Measurements from ENCODE around the gene CRY2.

DNA sequence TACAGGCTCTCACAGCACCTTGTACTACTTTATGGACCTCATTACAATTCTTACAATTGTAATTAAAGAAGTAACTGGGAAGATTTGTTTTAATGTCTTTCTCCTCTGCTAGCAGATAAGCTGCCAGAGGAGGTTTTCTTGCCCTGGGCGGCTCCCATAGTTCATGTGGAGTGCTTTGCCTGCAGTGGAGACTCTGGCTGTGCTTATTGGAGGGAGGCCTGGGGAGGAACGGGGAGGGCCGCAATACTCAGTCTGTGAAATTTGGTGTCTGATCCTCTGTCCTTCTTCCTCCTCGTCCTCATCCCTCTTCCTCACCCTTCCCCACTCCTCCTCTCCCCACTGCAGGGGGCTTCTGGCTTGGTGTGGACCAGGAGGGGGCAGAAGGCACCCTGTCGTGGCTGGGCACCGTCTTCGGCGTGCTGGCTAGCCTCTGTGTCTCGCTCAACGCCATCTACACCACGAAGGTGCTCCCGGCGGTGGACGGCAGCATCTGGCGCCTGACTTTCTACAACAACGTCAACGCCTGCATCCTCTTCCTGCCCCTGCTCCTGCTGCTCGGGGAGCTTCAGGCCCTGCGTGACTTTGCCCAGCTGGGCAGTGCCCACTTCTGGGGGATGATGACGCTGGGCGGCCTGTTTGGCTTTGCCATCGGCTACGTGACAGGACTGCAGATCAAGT, 36.7 kb upstream of the CRY2 start:
- TF ChIP-seq CTCF (IDR thresholded peaks at IDR 0.05; ENCODE audit: low read depth, low read length, poor library complexity, severe bottlenecking) (no peak), EZH2phosphoT487 (IDR thresholded peaks at IDR 0.05; ENCODE audit: borderline replicate concordance, low read length) (no peak)
